Trophoblast cell (in vitro differentiated cells and primary cell): Measurements from ENCODE around the gene PPCDC.

ENCODE experiments used
- DNase-seq, 2 donors: peaks; one replicate each; pipeline ENCODE4 v3.0.0-alpha.2; 2016
- H2AFZ ChIP-seq: 2 replicates; pipeline ENCODE4 v1.6.1; 2013; ENCODE audit warnings: low read length, moderate library complexity, mild to moderate bottlenecking; ENCODE audit not compliant: insufficient read depth, poor library complexity
- H2AK5ac ChIP-seq: 2 replicates; pipeline ENCODE4 v1.6.1; 2013; ENCODE audit warnings: mild to moderate bottlenecking, low read length
- H2BK120ac ChIP-seq: 2 replicates; pipeline ENCODE4 v1.6.1; 2013; ENCODE audit warnings: low read length, mild to moderate bottlenecking, moderate library complexity; ENCODE audit not compliant: insufficient read depth, poor library complexity
- H2BK12ac ChIP-seq: 2 replicates; pipeline ENCODE4 v1.6.1; 2013; ENCODE audit warnings: mild to moderate bottlenecking, low read length, moderate library complexity
- H2BK5ac ChIP-seq: 2 replicates; pipeline ENCODE4 v1.6.1; 2013; ENCODE audit warnings: low read length, low read depth, moderate library complexity, mild to moderate bottlenecking; ENCODE audit not compliant: poor library complexity
- H3K14ac ChIP-seq: 2 replicates; pipeline ENCODE4 v1.6.1; 2013; ENCODE audit warnings: mild to moderate bottlenecking, low read length
- H3K18ac ChIP-seq: 2 replicates; pipeline ENCODE4 v1.6.1; 2013; ENCODE audit warnings: mild to moderate bottlenecking, low read length
- H3K23ac ChIP-seq: 2 replicates; pipeline ENCODE4 v1.6.1; 2013; ENCODE audit warnings: low read length
- H3K27ac ChIP-seq: 2 replicates; pipeline ENCODE4 v1.5.1; 2013; ENCODE audit warnings: low read depth, mild to moderate bottlenecking, inconsistent platforms, low read length, moderate library complexity
- H3K27me3 ChIP-seq: 2 replicates; pipeline ENCODE4 v1.6.1; 2013; ENCODE audit warnings: inconsistent platforms, mild to moderate bottlenecking, low read length, moderate library complexity; ENCODE audit not compliant: insufficient read depth
- H3K36me3 ChIP-seq, 2 experiments: 1 replicate in 1 of 2; 2 replicates in 1 of 2; pipeline ENCODE4 v1.6.1; 2013; ENCODE audit warnings: low read length in 2 of 2, mild to moderate bottlenecking in 2 of 2, moderate library complexity in 1 of 2; ENCODE audit not compliant: insufficient read depth in 2 of 2, control insufficient read depth in 1 of 2
- H3K4ac ChIP-seq: 2 replicates; pipeline ENCODE4 v1.6.1; 2013; ENCODE audit warnings: low read depth, mild to moderate bottlenecking, low read length, moderate library complexity
- H3K4me1 ChIP-seq, 2 experiments: 1 replicate in 1 of 2; 2 replicates in 1 of 2; pipeline ENCODE4 v1.6.1; 2013; ENCODE audit warnings: low read length in 2 of 2, mild to moderate bottlenecking in 2 of 2, moderate library complexity in 1 of 2; ENCODE audit not compliant: insufficient read depth in 2 of 2, control insufficient read depth in 1 of 2
- H3K4me2 ChIP-seq: 2 replicates; pipeline ENCODE4 v1.6.1; 2013; ENCODE audit warnings: inconsistent platforms, mild to moderate bottlenecking, low read length, moderate library complexity
- H3K4me3 ChIP-seq: 2 replicates; pipeline ENCODE4 v1.5.1; 2013; ENCODE audit warnings: mild to moderate bottlenecking, low read depth, low read length, inconsistent platforms
- H3K79me1 ChIP-seq: one replicate; pipeline ENCODE4 v1.6.1; 2013; ENCODE audit warnings: low read length
- H3K79me2 ChIP-seq: 2 replicates; pipeline ENCODE4 v1.6.1; 2013; ENCODE audit warnings: low read length, mild to moderate bottlenecking; ENCODE audit not compliant: control insufficient read depth, insufficient read depth, poor library complexity
- H3K9ac ChIP-seq: 2 replicates; pipeline ENCODE4 v1.6.1; 2013; ENCODE audit warnings: mild to moderate bottlenecking, low read length
- H3K9me3 ChIP-seq: 2 replicates; pipeline ENCODE4 v1.6.1; 2013; ENCODE audit warnings: low read depth, mild to moderate bottlenecking, control low read depth, inconsistent platforms, low read length; ENCODE audit not compliant: insufficient read depth
- H4K12ac ChIP-seq: 2 replicates; pipeline ENCODE4 v1.6.1; 2013; ENCODE audit warnings: low read depth, mild to moderate bottlenecking, low read length, moderate library complexity
- H4K8ac ChIP-seq: 2 replicates; pipeline ENCODE4 v1.6.1; 2013; ENCODE audit warnings: low read depth, mild to moderate bottlenecking, low read length, moderate library complexity
- H4K91ac ChIP-seq: one replicate; pipeline ENCODE4 v1.6.1; 2013; ENCODE audit warnings: low read depth, mild to moderate bottlenecking, low read length, moderate library complexity
- WGBS: extraction: QIAGEN DNeasy Blood & Tissue Kit; methylation state at CpG from one replicate; pipeline ENCODE4 v1.1.7; 2013; ENCODE audit warnings: missing lambda C conversion rate; ENCODE audit not compliant: insufficient read length, insufficient coverage; ENCODE audit errors: extremely low coverage; 5-methylcytosine and 5-hydroxymethylcytosine counted together

The PPCDC gene

DNA sequence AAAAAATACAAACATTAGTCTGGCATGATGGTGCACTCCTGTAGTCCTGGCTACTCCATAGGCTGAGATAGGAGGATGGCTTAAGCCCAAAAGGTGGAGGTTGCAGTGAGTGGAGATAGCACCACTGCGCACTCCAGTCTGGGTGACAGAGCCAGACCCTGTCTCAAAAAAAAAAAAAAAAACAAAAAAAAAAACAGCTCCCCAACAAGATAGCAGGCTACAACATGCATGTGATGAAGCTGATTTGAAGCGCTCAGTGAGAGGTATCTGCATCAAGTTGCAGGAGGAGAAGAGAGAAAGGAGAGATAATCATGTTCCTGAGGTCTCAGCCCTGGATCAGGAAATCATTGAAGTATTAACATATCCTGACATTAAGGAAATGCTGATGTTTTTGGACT is 608 bp upstream of the PPCDC start:
- Histone ChIP-seq H3K79me1 (peaks cover 3% of the 10 kb centered on the region), H2AFZ (no peak overlapping the region), H3K23ac (no peak overlapping the region), H3K14ac (no peak overlapping the region), H3K4ac (no peak overlapping the region), H3K79me2 (peaks cover 3% of the 10 kb centered on the region), H3K27ac (no peak overlapping the region), H3K18ac (no peak overlapping the region), H3K4me1 (peaks cover 0 to 2% of the 10 kb centered on the region in 2 experiments), H3K27me3 (no peaks in the 10 kb centered on the region), H2BK5ac (no peak overlapping the region), H4K12ac (no peak overlapping the region), H3K4me2 (no peak overlapping the region), H3K9me3 (no peaks in the 10 kb centered on the region), H3K9ac (no peak overlapping the region), H2AK5ac (no peak overlapping the region), H4K8ac (peak overlapping the region; percentile 49), H4K91ac (no peak overlapping the region), H3K36me3 (peaks cover 0 to 6% of the 10 kb centered on the region in 2 experiments), H2BK120ac (no peak overlapping the region), H3K4me3 (no peak overlapping the region), H2BK12ac (no peak overlapping the region)
- DNase-seq, result no peak
- no CpG with 5 or more reads among the region's 2 CpGs for WGBS

DNA sequence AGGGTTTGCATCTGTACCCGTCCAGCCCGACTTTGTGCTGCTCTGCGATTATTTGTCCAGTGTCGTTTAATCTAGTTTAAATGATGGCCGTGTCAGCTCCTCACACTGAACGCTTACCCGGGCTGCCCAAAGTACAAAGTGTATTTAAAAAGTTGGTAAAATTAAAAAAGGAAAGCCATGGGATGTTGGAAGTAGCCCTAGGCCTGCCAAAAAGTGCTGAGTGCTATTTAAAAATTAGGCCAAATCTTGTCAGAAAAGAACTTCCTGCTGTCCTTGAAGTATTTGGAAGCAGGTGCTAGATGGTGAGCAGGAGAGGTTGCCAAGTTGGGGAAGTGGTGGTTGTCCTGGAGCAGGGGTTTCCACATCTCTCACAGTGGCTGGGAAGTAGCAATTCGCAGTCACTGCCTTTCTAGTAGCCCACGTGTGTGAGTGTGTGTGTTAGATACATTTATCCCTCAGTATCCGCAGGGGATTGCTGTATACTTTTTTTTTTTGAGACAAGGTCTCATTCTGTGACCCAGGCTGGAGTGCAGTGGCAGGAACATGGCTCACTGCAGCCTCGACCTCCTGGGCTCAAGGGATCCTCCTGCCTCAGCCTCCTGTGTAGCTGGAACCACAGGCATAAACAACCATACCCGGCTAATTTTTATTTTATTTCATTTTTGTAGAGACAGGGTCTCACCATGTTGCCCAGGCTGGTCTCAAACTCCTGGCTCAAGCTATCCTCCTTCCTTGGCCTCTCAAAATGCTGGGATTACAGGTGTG is 664 bp downstream of the PPCDC start:
- Histone ChIP-seq H3K4me3 (peak overlapping the region; percentile 98), H2AK5ac (peak overlapping the region; percentile 74), H3K4ac (peak overlapping the region; percentile 95), H3K9ac (peak overlapping the region; percentile 99), H3K23ac (no peak overlapping the region), H3K18ac (peak overlapping the region; percentile 96), H4K91ac (peak overlapping the region; percentile 97), H3K4me2 (peak overlapping the region; percentile 77), H3K79me1 (peaks cover 3% of the 10 kb centered on the region), H3K4me1 (peaks cover 0 to 2% of the 10 kb centered on the region in 2 experiments), H2AFZ (peak overlapping the region; percentile 97), H3K9me3 (no peaks in the 10 kb centered on the region), H3K14ac (peak overlapping the region; percentile 99), H4K12ac (peak overlapping the region; percentile 95), H2BK5ac (peak overlapping the region; percentile 57), H3K27ac (peak overlapping the region; percentile 50), H3K36me3 (peaks cover 3 to 6% of the 10 kb centered on the region in 2 experiments), H2BK120ac (peak overlapping the region; percentile 86), H2BK12ac (no peak overlapping the region), H4K8ac (peak overlapping the region; percentile 99), H3K79me2 (peaks cover 3% of the 10 kb centered on the region), H3K27me3 (no peaks in the 10 kb centered on the region)
- WGBS, result no CpG with 5 or more reads among the region's 12 CpGs
- DNase-seq, result peak in 1 of 2 donors; percentile 26

DNA sequence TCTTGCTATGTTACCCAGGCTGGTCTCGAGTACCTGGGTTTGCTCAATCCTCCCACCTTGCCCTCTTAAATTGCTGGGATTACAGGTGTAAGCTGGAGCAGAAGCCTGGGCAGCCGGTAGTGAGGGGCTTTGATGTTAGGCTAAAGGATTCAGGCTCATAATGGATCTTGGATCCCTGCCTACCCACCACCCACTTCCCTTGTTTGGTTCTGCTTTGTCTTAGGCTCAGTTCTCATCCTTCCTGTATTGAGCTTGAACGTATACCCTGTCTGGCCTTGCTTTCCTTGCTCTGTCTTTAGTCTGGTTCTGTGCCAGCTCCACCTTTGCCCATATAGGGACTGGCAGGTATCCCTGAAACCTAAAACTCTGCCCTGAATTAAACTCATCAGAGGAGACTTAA is 1.7 kb downstream of the PPCDC start:
- WGBS, result no CpG with 5 or more reads among the region's 3 CpGs

DNA sequence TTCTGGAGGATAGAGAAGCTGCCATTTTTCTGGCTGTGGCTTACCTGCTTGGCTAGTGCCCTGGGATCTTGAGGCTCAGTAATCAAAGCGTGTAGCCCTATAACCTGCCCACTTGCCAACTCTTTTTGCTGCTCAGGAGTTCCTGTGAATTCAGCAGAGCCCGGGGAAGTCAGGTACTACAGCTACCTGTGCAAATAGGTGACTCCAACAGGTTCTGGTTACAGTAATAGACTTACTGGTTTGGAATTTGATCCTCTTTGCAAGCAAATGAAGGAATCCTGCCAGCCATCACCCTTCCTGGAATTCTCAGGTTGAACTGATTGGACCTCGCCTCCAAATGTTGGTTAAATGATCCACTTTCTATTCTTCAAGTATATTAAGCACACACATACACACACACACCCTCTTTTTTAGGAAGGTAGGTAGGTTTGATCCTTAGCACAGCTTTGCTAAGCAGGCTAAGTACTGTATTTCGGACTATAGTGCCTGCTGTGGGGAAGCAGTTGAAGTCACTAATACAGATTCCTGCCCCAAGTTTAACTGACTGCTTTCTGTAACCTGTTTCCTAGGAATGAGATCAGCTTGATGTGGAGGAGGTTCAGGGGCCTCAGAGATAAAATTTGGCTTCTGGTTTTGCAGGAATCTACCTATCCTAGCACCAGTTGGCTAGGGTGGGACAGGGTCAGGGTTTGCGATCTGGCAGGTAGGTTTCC is 2.3 kb downstream of the PPCDC start:
- H3K14ac ChIP-seq, result no peak overlapping the region
- H4K91ac ChIP-seq, result no peak overlapping the region
- H3K9me3 ChIP-seq, result no peaks in the 10 kb centered on the region
- H3K27ac ChIP-seq, result no peak overlapping the region
- no peak overlapping the region for H2AFZ ChIP-seq
- peaks cover 7 to 12% of the 10 kb centered on the region in 2 experiments for H3K4me1 ChIP-seq
- no CpG with 5 or more reads among the region's 5 CpGs for WGBS
- no peak overlapping the region for H3K4me2 ChIP-seq
- H3K9ac ChIP-seq, result no peak overlapping the region
- H3K4ac ChIP-seq, result no peak overlapping the region
- no peak for DNase-seq
- no peak overlapping the region for H3K4me3 ChIP-seq
- H3K79me1 ChIP-seq, result peaks cover 10% of the 10 kb centered on the region
- no peak overlapping the region for H4K8ac ChIP-seq
- H4K12ac ChIP-seq, result no peak overlapping the region
- no peaks in the 10 kb centered on the region for H3K27me3 ChIP-seq
- no peak overlapping the region for H3K18ac ChIP-seq
- no peak overlapping the region for H2BK12ac ChIP-seq
- no peak overlapping the region for H3K23ac ChIP-seq
- no peak overlapping the region for H2BK120ac ChIP-seq
- no peak overlapping the region for H2BK5ac ChIP-seq
- H3K36me3 ChIP-seq, result peaks cover 3 to 6% of the 10 kb centered on the region in 2 experiments
- no peak overlapping the region for H2AK5ac ChIP-seq
- peaks cover 3% of the 10 kb centered on the region for H3K79me2 ChIP-seq

More for the DNA sequence above, 1.7 kb downstream of the PPCDC start:
- H3K9me3 ChIP-seq, result no peaks in the 10 kb centered on the region
- no peak overlapping the region for H3K4me3 ChIP-seq
- H3K14ac ChIP-seq, result no peak overlapping the region
- no peak overlapping the region for H2BK12ac ChIP-seq
- H3K79me1 ChIP-seq, result peaks cover 10% of the 10 kb centered on the region
- no peak for DNase-seq
- H4K91ac ChIP-seq, result no peak overlapping the region
- H3K36me3 ChIP-seq, result peaks cover 3 to 6% of the 10 kb centered on the region in 2 experiments
- no peaks in the 10 kb centered on the region for H3K27me3 ChIP-seq
- H3K4me2 ChIP-seq, result no peak overlapping the region
- peaks cover 3% of the 10 kb centered on the region for H3K79me2 ChIP-seq
- H3K27ac ChIP-seq, result no peak overlapping the region
- no peak overlapping the region for H2BK120ac ChIP-seq
- H2AK5ac ChIP-seq, result no peak overlapping the region
- H3K4ac ChIP-seq, result no peak overlapping the region
- H3K18ac ChIP-seq, result no peak overlapping the region
- no peak overlapping the region for H3K9ac ChIP-seq
- no peak overlapping the region for H2AFZ ChIP-seq
- H3K23ac ChIP-seq, result no peak overlapping the region
- H4K12ac ChIP-seq, result no peak overlapping the region
- no peak overlapping the region for H2BK5ac ChIP-seq
- H3K4me1 ChIP-seq, result peaks cover 7 to 10% of the 10 kb centered on the region in 2 experiments
- no peak overlapping the region for H4K8ac ChIP-seq
